Left ventricle myocardium inferior (tissue), 1 donor: ENCODE data around the gene SMARCC1. TPM values are rescaled to one million over a fixed set of nuclear protein-coding genes. Genes with fewer than 3 reads are reported as not detected.

Source experiments
- DNase-seq: peaks from one replicate; pipeline ENCODE4 v3.0.0-alpha.2; 2020
- H3K27ac ChIP-seq: fragments of 200-600 bp; replicated peaks from 2 replicates; pipeline ENCODE4 v1.8.0; 2021
- H3K27me3 ChIP-seq: fragments of 200-600 bp; 2 replicates; pipeline ENCODE4 v1.8.0; 2021; ENCODE audit warnings: low read depth
- H3K36me3 ChIP-seq: fragments of 200-600 bp; 2 replicates; pipeline ENCODE4 v1.8.0; 2021
- H3K4me1 ChIP-seq: fragments of 200-600 bp; 2 replicates; pipeline ENCODE4 v1.8.0; 2021
- H3K4me3 ChIP-seq: fragments of 200-600 bp; 2 replicates; pipeline ENCODE4 v1.8.0; 2021; ENCODE audit warnings: mild to moderate bottlenecking, moderate library complexity
- H3K9me3 ChIP-seq: fragments of 200-600 bp; replicated peaks from 2 replicates; pipeline ENCODE4 v1.8.0; 2021
- CTCF ChIP-seq: fragments of 200-600 bp; IDR thresholded peaks from 2 replicates; pipeline ENCODE4 v1.8.0; 2021; ENCODE audit warnings: antibody characterized with exemption, mild to moderate bottlenecking, borderline replicate concordance
- intact Hi-C: fragments of 100-400 bp; cut with micrococcal nuclease; formaldehyde crosslinking; loops from one replicate; pipeline ENCODE4 v1.11.0; 2022
- total RNA-seq: library from RNA; stranded (reverse); fragmentation: NEBNext Ultra II Directional; extraction: Animal tissue kit (Norgen Biotek cat#: 25700); gene quantifications from one replicate; pipeline ENCODE4 v1.2.1, GENCODE V29; 2021
- donor health status: DM: no; HTN: yes; CAD: no; lungs with severe emphysema.

Gene SMARCC1
- total RNA-seq, 1 donor from 2014 or later = 22.9 TPM

GRCh38 chr3:47658444-47658843 is 123.2 kb downstream of the SMARCC1 start:
- Histone ChIP-seq H3K4me1 (no peaks in the 10 kb centered on the region), H3K27ac (no peak overlapping the region), H3K36me3 (peaks cover 36% of the 10 kb centered on the region), H3K4me3 (no peak overlapping the region), H3K27me3 (no peaks in the 10 kb centered on the region), H3K9me3 (peaks cover 9% of the 10 kb centered on the region)
- TF ChIP-seq CTCF = no peak
- no peak for DNase-seq
- intact Hi-C loops = no loop called here

GRCh38 chr3:47652142-47652541 is 129.6 kb downstream of the SMARCC1 start:
- Histone ChIP-seq H3K4me1 (peaks cover 13% of the 10 kb centered on the region), H3K27ac (no peak overlapping the region), H3K4me3 (no peak overlapping the region), H3K36me3 (peaks cover 4% of the 10 kb centered on the region), H3K27me3 (no peaks in the 10 kb centered on the region), H3K9me3 (no peaks in the 10 kb centered on the region)
- TF ChIP-seq CTCF = no peak
- DNase-seq = no peak
- intact Hi-C loops = no loop called here

- Histone ChIP-seq H3K27ac (no peak overlapping the region), H3K9me3 (no peaks in the 10 kb centered on the region), H3K4me3 (no peak overlapping the region), H3K4me1 (peaks cover 14% of the 10 kb centered on the region), H3K27me3 (no peaks in the 10 kb centered on the region), H3K36me3 (peaks cover 4% of the 10 kb centered on the region)
- no peak for TF ChIP-seq CTCF
- no peak for DNase-seq
- intact Hi-C loops = no loop called here
Measured at GRCh38 chr3:47650294-47650693, 131.4 kb downstream of the SMARCC1 start.

- peaks cover 14% of the 10 kb centered on the region for H3K4me1 ChIP-seq
- no peaks in the 10 kb centered on the region for H3K9me3 ChIP-seq
- no peak for DNase-seq
- no peaks in the 10 kb centered on the region for H3K27me3 ChIP-seq
- H3K4me3 ChIP-seq = no peak overlapping the region
- intact Hi-C loops = no loop called here
- peaks cover 7% of the 10 kb centered on the region for H3K36me3 ChIP-seq
- no peak for TF ChIP-seq CTCF
- H3K27ac ChIP-seq = peak overlapping the region; percentile 3
Measured at GRCh38 chr3:47647550-47647949, 134.1 kb downstream of the SMARCC1 start.

- no peak overlapping the region for H3K27ac ChIP-seq
- TF ChIP-seq CTCF = no peak
Measured at GRCh38 chr3:47646362-47646761, 135.3 kb downstream of the SMARCC1 start.

GRCh38 chr3:47645551-47645950 is 136.1 kb downstream of the SMARCC1 start:
- TF ChIP-seq CTCF = no peak

More at GRCh38 chr3:47646362-47646761, 135.3 kb downstream of the SMARCC1 start:
- no peak for DNase-seq
- Histone ChIP-seq H3K27me3 (no peaks in the 10 kb centered on the region), H3K4me3 (no peak overlapping the region), H3K4me1 (peaks cover 14% of the 10 kb centered on the region), H3K9me3 (no peaks in the 10 kb centered on the region), H3K36me3 (peaks cover 18% of the 10 kb centered on the region)
- intact Hi-C loops = no loop called here

More at GRCh38 chr3:47645551-47645950, 136.1 kb downstream of the SMARCC1 start:
- no peaks in the 10 kb centered on the region for H3K27me3 ChIP-seq
- no peak overlapping the region for H3K4me3 ChIP-seq
- no peak for DNase-seq
- peaks cover 23% of the 10 kb centered on the region for H3K36me3 ChIP-seq
- peaks cover 14% of the 10 kb centered on the region for H3K4me1 ChIP-seq
- no peaks in the 10 kb centered on the region for H3K9me3 ChIP-seq
- intact Hi-C loops = no loop called here
- no peak overlapping the region for H3K27ac ChIP-seq
